GM12878 (cell line): ENCODE data around the gene ZNF154. TPM values are rescaled to one million over a fixed set of nuclear protein-coding genes. Genes with fewer than 3 reads are reported as not detected.
A peak's percentile ranks its signal among the peaks of the same experiment; 100 is the strongest.

Source experiments
- ATAC-seq: fragments of 200-7000 bp; cut with Tn5 transposase; 3 replicates; pipeline ENCODE4 v1.9.1; 2020; ENCODE audit warnings: mild to moderate bottlenecking, moderate library complexity
- BruUV-seq: library from RNA; stranded (reverse); fragments of 400-500 nt; replicated peaks from 2 replicates; lab custom pipeline; 2021; lab: Mats Ljungman, UMichigan
- CTCF ChIA-PET: fragments of 300-600 bp; sonication (Branson Sonifier 250); formaldehyde crosslinking; extraction: SDS; loops from one replicate; lab custom pipeline; 2021; ENCODE audit warnings: inconsistent platforms; lab: Yijun Ruan, JAX
- POLR2A ChIA-PET: fragments of 350-600 bp; formaldehyde crosslinking; extraction: SDS; loops from one replicate; lab custom pipeline; 2021; ENCODE audit warnings: inconsistent platforms; lab: Charles Lee
- RAD21 ChIA-PET: fragments of 300-600 bp; sonication (Branson Sonifier 250); formaldehyde crosslinking; loops from one replicate; lab custom pipeline; 2023; ENCODE audit warnings: antibody characterized with exemption; ENCODE audit not compliant: unreplicated experiment; lab: Charles Lee
- SMC1A ChIA-PET: fragments of 300-600 bp; sonication (Branson Sonifier 250); formaldehyde crosslinking; loops from one replicate; lab custom pipeline; 2023; ENCODE audit not compliant: unreplicated experiment, uncharacterized antibody; lab: Charles Lee
- DNase-seq: peaks from one replicate; pipeline ENCODE4 v3.0.0-alpha.2; 2011; ENCODE audit warnings: low read depth, low spot score
- FAIRE-seq: peaks from 3 replicates; lab custom pipeline; 2011; peaks lifted over from hg19 to GRCh38; lab: Jason Lieb, UNC
- H2AFZ ChIP-seq: 2 replicates; pipeline ENCODE4 v1.6.0; 2011; ENCODE audit warnings: low read depth, low read length, control low read depth; ENCODE audit not compliant: control insufficient read depth
- H3K27ac ChIP-seq: 2 replicates; pipeline ENCODE4 v1.5.1; 2011; ENCODE audit warnings: control low read depth; ENCODE audit not compliant: control insufficient read depth, insufficient read depth
- H3K27me3 ChIP-seq, 2 experiments: replicated peaks in 1 of 2; 2 replicates each; pipeline versions ENCODE4 v1.6.0 to v1.6.1; 2011; ENCODE audit warnings: low read length in 1 of 2; ENCODE audit not compliant: control insufficient read depth in 2 of 2, insufficient read depth in 2 of 2
- H3K36me3 ChIP-seq, 2 experiments: 2 replicates each; pipeline ENCODE4 v1.5.1; 2011; ENCODE audit warnings: low read length in 1 of 2; ENCODE audit not compliant: control insufficient read depth in 2 of 2, insufficient read depth in 2 of 2
- H3K4me1 ChIP-seq: 2 replicates; pipeline ENCODE4 v1.6.1; 2011; ENCODE audit warnings: mild to moderate bottlenecking, low read length, moderate library complexity, mixed read lengths; ENCODE audit not compliant: control insufficient read depth, insufficient read depth
- H3K4me2 ChIP-seq: 2 replicates; pipeline ENCODE4 v1.6.0; 2011; ENCODE audit warnings: control low read depth; ENCODE audit not compliant: control insufficient read depth, insufficient read depth
- H3K4me3 ChIP-seq: fragments of 200-600 bp; sonication (generic); 2 replicates; pipeline ENCODE4 v1.5.1; 2016
- H3K79me2 ChIP-seq: 2 replicates; pipeline ENCODE4 v1.6.0; 2011; ENCODE audit warnings: low read length; ENCODE audit not compliant: control insufficient read depth, insufficient read depth
- H3K9ac ChIP-seq: 2 replicates; pipeline ENCODE4 v1.8.0; 2011; ENCODE audit warnings: low read length, control low read depth, mixed read lengths; ENCODE audit not compliant: control insufficient read depth, insufficient read depth
- H3K9me3 ChIP-seq: replicated peaks from 3 replicates; pipeline ENCODE4 v1.5.1; 2011; ENCODE audit warnings: mild to moderate bottlenecking, low read length; ENCODE audit not compliant: control insufficient read depth, insufficient read depth
- H4K20me1 ChIP-seq: 2 replicates; pipeline ENCODE4 v1.6.0; 2011; ENCODE audit not compliant: control insufficient read depth, insufficient read depth
- BCL3 ChIP-seq: IDR thresholded peaks from 2 replicates; pipeline ENCODE4 v1.6.1; 2011; ENCODE audit warnings: borderline replicate concordance, low read depth, mild to moderate bottlenecking, moderate library complexity, low read length; ENCODE audit not compliant: insufficient read depth, poor library complexity, severe bottlenecking
- CBFB ChIP-seq: IDR thresholded peaks from 2 replicates; pipeline ENCODE4 v1.6.1; 2016; ENCODE audit warnings: antibody characterized with exemption, low read depth
- FOXM1 ChIP-seq: IDR thresholded peaks from 2 replicates; pipeline ENCODE4 v1.6.1; 2012; ENCODE audit warnings: low read depth, mild to moderate bottlenecking, inconsistent platforms, low read length, moderate library complexity
- GATAD2B ChIP-seq: fragments of 450-650 bp; conservative IDR thresholded peaks from 2 replicates; pipeline ENCODE4 v1.6.1; 2017; ENCODE audit warnings: low read depth, mild to moderate bottlenecking, moderate library complexity
- IRF3 ChIP-seq: fragments of 450-650 bp; IDR thresholded peaks from 2 replicates; pipeline ENCODE4 v1.6.1; 2014; ENCODE audit warnings: mild to moderate bottlenecking
- IRF4 ChIP-seq: IDR thresholded peaks from 2 replicates; pipeline ENCODE4 v1.6.1; 2011; ENCODE audit warnings: low read depth, low read length
- MTA2 ChIP-seq: fragments of 450-650 bp; IDR thresholded peaks from 2 replicates; pipeline ENCODE4 v1.6.1; 2016; ENCODE audit warnings: low read depth, mild to moderate bottlenecking, moderate library complexity
- NFYB ChIP-seq: IDR thresholded peaks from 2 replicates; pipeline ENCODE4 v1.6.1; 2011; ENCODE audit warnings: low read depth, mild to moderate bottlenecking, low read length, improper control_type of control experiment, moderate library complexity; ENCODE audit not compliant: insufficient read depth
- PAX8 ChIP-seq: fragments of 450-650 bp; IDR thresholded peaks from 2 replicates; pipeline ENCODE4 v1.6.1; 2017; ENCODE audit warnings: mild to moderate bottlenecking, moderate library complexity
- PBX3 ChIP-seq: IDR thresholded peaks from 2 replicates; pipeline ENCODE4 v1.6.1; 2011; ENCODE audit warnings: mild to moderate bottlenecking, low read depth, low read length, moderate library complexity; ENCODE audit not compliant: insufficient replicate concordance
- PML ChIP-seq: IDR thresholded peaks from 2 replicates; pipeline ENCODE4 v1.6.1; 2012; ENCODE audit warnings: low read length, inconsistent platforms
- POLR2AphosphoS5 ChIP-seq: IDR thresholded peaks from 2 replicates; pipeline ENCODE4 v1.6.1; 2011; ENCODE audit warnings: mild to moderate bottlenecking, low read length, inconsistent platforms
- RAD21 ChIP-seq: IDR thresholded peaks from 2 replicates; pipeline ENCODE4 v1.6.1; 2011; ENCODE audit warnings: mild to moderate bottlenecking, low read depth, low read length, moderate library complexity; ENCODE audit not compliant: insufficient read depth
- SIN3A ChIP-seq: IDR thresholded peaks from 2 replicates; pipeline ENCODE4 v1.6.1; 2012; ENCODE audit warnings: low read depth, low read length, improper control_type of control experiment
- TCF7 ChIP-seq: IDR thresholded peaks from 2 replicates; pipeline ENCODE4 v1.6.1; 2014; ENCODE audit warnings: antibody characterized with exemption, borderline replicate concordance
- ZNF207 ChIP-seq: fragments of 450-650 bp; IDR thresholded peaks from 2 replicates; pipeline ENCODE4 v1.6.1; 2014; ENCODE audit warnings: antibody characterized with exemption, mild to moderate bottlenecking, borderline replicate concordance
- WGBS: methylation state at CpG from one replicate; pipeline ENCODE4 v1.1.6; 2016; ENCODE audit warnings: low lambda C conversion rate; ENCODE audit not compliant: insufficient replicate concordance, insufficient coverage; ENCODE audit errors: missing lambda C conversion rate; 5-methylcytosine and 5-hydroxymethylcytosine counted together
- in situ Hi-C: fragments of 300-500 bp; cut with MboI; formaldehyde crosslinking; loops from 9 replicates; pipeline ENCODE4 v1.14.3; 2018; ENCODE audit warnings: mixed read lengths
- intact Hi-C: fragments of 100-400 bp; cut with micrococcal nuclease; formaldehyde crosslinking; loops from one replicate; pipeline ENCODE4 v1.14.2; 2022; ENCODE audit not compliant: unreplicated experiment
- polyA plus RNA-seq, 11 experiments: library from polyadenylated mRNA; depleted of rRNA in 4 of 11; unstranded in 6 of 11; stranded (reverse) in 5 of 11; fragments of >200 nt; fragmentation: Nextera tagmentation in 4 of 11; fragmentation: Illumina TruSeq in 1 of 11; extraction: Ambion mirVana in 4 of 11; extraction: Trizol in 1 of 11; gene quantifications; 1 replicate in 1 of 11; 2 replicates in 10 of 11; pipeline versions ENCODE4 v1.2.1 to v1.2.3, GENCODE V29; 2011 to 2016; ENCODE audit warnings: inconsistent platforms in 2 of 11, missing spikeins in 2 of 11, low read depth in 1 of 11
- total RNA-seq, 4 experiments: library from RNA; depleted of rRNA in 3 of 4; stranded (reverse); fragments of >200 nt in 3 of 4; fragmentation: Illumina TruSeq in 1 of 4; extraction: Trizol in 1 of 4; gene quantifications; 2 replicates each; pipeline versions ENCODE4 v1.2.1 to v1.2.3, GENCODE V29; 2013 to 2021
- TF ChIP-seq, protein P1 (sequence below): fragments of 450-650 bp; IDR thresholded peaks from 2 replicates; pipeline ENCODE4 v1.6.1; 2017; ENCODE audit warnings: mild to moderate bottlenecking, low read depth, inconsistent platforms; ENCODE audit not compliant: poor library complexity, severe bottlenecking

ZNF154 gene
- total and polyA plus RNA-seq, 10 of the 15 experiments (the other 5 are each of a cell fraction or from before 2014, with no cell fraction given), result 0.22 to 1.9 (median 1.1) TPM

DNA sequence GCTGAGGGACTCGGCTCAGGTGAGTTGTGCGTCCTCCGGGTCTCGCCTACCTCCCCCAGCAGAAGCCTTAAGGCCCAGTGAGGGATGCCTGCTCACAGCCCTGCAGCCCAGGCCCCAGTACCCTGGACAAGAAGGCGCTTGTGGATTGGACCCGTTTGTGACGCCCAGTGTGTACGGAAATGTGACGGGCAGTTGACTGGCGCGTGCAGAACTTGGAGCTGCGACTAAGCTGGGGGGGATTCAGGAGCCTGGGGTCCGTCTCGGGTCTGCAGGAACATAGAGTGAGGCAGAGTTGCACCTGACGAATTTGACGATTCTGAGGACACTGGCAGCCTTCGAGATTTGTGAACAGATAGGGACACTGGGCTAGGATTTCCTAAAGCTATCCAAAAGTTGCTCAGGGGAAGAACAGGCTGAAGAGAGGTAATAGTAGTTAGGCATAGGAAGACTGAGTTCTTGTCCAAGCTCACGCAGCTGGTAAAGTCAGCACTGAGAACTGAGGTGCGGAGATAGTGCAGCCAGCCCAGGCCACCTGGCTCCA lies 26.7 kb downstream of the ZNF154 start:
- 14% methylated on average over 18 of the region's 19 CpGs for WGBS
- POLR2A ChIA-PET, result interaction anchor here (0.6 kb wide), 2 partner anchors 36 to 315 kb away, joined by 3 read pairs; no protein-coding TSS in a partner anchor
- ATAC-seq (no peak), FAIRE-seq (no peak), DNase-seq (no peak)
- Histone ChIP-seq H3K79me2 (peaks cover 23% of the 10 kb centered on the region), H2AFZ (peak overlapping the region; percentile 85), H3K9me3 (peaks cover 46% of the 10 kb centered on the region), H3K27ac (peak overlapping the region; percentile 53), H3K9ac (peak overlapping the region; percentile 74), H3K4me1 (peaks cover 3% of the 10 kb centered on the region; the same call in 1 of the 2 replicates), H4K20me1 (no peaks in the 10 kb centered on the region), H3K36me3 (peaks cover 8 to 22% of the 10 kb centered on the region in 2 experiments), H3K27me3 (no peaks in the 10 kb centered on the region), H3K4me2 (peak overlapping the region; percentile 98), H3K4me3 (peak overlapping the region; percentile 81)
- in situ Hi-C loops (no loop called here), intact Hi-C loops (no loop called here)
- CTCF ChIA-PET, result interaction anchor here (2.0 kb wide), 1 partner anchor 10 kb away, joined by 7 read pairs; no protein-coding TSS in a partner anchor
- SMC1A ChIA-PET, result interaction anchor here (0.7 to 1.3 kb wide), 7 partner anchors 12 to 167 kb away, joined by 3 to 5 read pairs (median 3); partner anchors contain the start of genes ZNF134, ZNF154, ZNF211 and ZNF587
- RAD21 ChIA-PET, result interaction anchor here (1.3 kb wide), 1 partner anchor 49 kb away, joined by 4 read pairs; the partner anchor contains the start of gene ZNF211
- TSS peak; percentile 62 for BruUV-seq
- no peak for TF ChIP-seq RAD21
- no peak for TF ChIP-seq FOXM1
- no peak for TF ChIP-seq GATAD2B
- no peak for TF ChIP-seq IRF3
- no peak for TF ChIP-seq PAX8
- no peak for TF ChIP-seq PML
- 0 out of 2 replicates have a peak, but pooled peaks have one; percentile 4 for TF ChIP-seq ZNF207
- TF ChIP-seq POLR2AphosphoS5, result 0 out of 2 replicates have a peak, but pooled peaks have one; percentile 3
- no peak for TF ChIP-seq BCL3
- no peak for TF ChIP-seq MTA2
- TF ChIP-seq IRF4, result no peak
- no peak for TF ChIP-seq TCF7
- TF ChIP-seq, protein P1, sequence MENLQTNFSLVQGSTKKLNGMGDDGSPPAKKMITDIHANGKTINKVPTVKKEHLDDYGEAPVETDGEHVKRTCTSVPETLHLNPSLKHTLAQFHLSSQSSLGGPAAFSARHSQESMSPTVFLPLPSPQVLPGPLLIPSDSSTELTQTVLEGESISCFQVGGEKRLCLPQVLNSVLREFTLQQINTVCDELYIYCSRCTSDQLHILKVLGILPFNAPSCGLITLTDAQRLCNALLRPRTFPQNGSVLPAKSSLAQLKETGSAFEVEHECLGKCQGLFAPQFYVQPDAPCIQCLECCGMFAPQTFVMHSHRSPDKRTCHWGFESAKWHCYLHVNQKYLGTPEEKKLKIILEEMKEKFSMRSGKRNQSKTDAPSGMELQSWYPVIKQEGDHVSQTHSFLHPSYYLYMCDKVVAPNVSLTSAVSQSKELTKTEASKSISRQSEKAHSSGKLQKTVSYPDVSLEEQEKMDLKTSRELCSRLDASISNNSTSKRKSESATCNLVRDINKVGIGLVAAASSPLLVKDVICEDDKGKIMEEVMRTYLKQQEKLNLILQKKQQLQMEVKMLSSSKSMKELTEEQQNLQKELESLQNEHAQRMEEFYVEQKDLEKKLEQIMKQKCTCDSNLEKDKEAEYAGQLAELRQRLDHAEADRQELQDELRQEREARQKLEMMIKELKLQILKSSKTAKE, result no peak
- TF ChIP-seq PBX3, result no peak
- no peak for TF ChIP-seq NFYB
- no peak for TF ChIP-seq SIN3A
- TF ChIP-seq CBFB, result 0 out of 2 replicates have a peak, but pooled peaks have one; percentile 4
